ENCODE measurements around the gene DDX23.

DDX23 gene

GRCh38 chr12:48822139-48822538 is 29.8 kb downstream of the DDX23 start:
- DNase-seq, result no peak

- DNase-seq, result no peak
Measured at GRCh38 chr12:48819986-48820725, 31.8 kb downstream of the DDX23 start.

- DNase-seq, result no peak
Measured at GRCh38 chr12:48818831-48819590, 33.0 kb downstream of the DDX23 start.

GRCh38 chr12:48817873-48818830 is 33.8 kb downstream of the DDX23 start, which contains the start of gene CACNB3:
Gene CACNB3, plus strand, starts transcription at chr12:48818496. Its CDS starts 434 bp downstream, at chr12:48818930.
- peak; percentile 34 to 69 (median 48) for DNase-seq

GRCh38 chr12:48816143-48816854 is 35.7 kb downstream of the DDX23 start:
- no peak for DNase-seq

- DNase-seq, result peak; percentile 62 to 74 (median 68)
Measured at GRCh38 chr12:48815126-48816110, 36.5 kb downstream of the DDX23 start.

- DNase-seq, result peak; percentile 83 to 94 (median 90)
Measured at GRCh38 chr12:48814262-48815125, 37.5 kb downstream of the DDX23 start.

GRCh38 chr12:48813465-48814261 is 38.3 kb downstream of the DDX23 start:
- no peak for DNase-seq

- no peak for DNase-seq
Measured at GRCh38 chr12:48812389-48812788, 39.6 kb downstream of the DDX23 start.

- no peak for DNase-seq
Measured at GRCh38 chr12:48811437-48812090, 40.4 kb downstream of the DDX23 start.

- no peak for DNase-seq
Measured at GRCh38 chr12:48810903-48811431, 41.0 kb downstream of the DDX23 start.

- DNase-seq, result no peak
Measured at GRCh38 chr12:48807981-48808380, 44.0 kb downstream of the DDX23 start.

- peak in 2 of 3 donors; percentile 17 to 49 for DNase-seq
Measured at GRCh38 chr12:48803675-48804074, 48.3 kb downstream of the DDX23 start.

GRCh38 chr12:48800971-48801370 is 51.0 kb downstream of the DDX23 start:
- DNase-seq, result no peak

- DNase-seq, result no peak
Measured at GRCh38 chr12:48800457-48800856, 51.5 kb downstream of the DDX23 start.

- peak; percentile 27 to 37 (median 32) for DNase-seq
Measured at GRCh38 chr12:48796976-48797375, 55.0 kb downstream of the DDX23 start.

GRCh38 chr12:48795550-48796455 is 56.2 kb downstream of the DDX23 start:
- DNase-seq, result peak; percentile 72 to 79 (median 73)
